Activated T-cell treated with anti-CD3 and anti-CD28 coated beads, Interleukin-2, amount 50 U/mL, for 1 hour (primary cell): ENCODE measurements around the gene WDR74.
"Not testable (repeated sequence)": the region's sequence is repeated elsewhere in the genome, so short reads cannot be mapped to it uniquely, and the experiment has no call there.

Source experiments
- DNase-seq: peaks from one replicate; pipeline ENCODE4 v3.0.0-alpha.2; 2020

The WDR74 gene

GRCh38 chr11:62840721-62841360 is 1.5 kb upstream of the WDR74 start:
- DNase-seq: peak; percentile 76

GRCh38 chr11:62835336-62835735 is 4.1 kb downstream of the WDR74 start:
- no peak for DNase-seq

DNA sequence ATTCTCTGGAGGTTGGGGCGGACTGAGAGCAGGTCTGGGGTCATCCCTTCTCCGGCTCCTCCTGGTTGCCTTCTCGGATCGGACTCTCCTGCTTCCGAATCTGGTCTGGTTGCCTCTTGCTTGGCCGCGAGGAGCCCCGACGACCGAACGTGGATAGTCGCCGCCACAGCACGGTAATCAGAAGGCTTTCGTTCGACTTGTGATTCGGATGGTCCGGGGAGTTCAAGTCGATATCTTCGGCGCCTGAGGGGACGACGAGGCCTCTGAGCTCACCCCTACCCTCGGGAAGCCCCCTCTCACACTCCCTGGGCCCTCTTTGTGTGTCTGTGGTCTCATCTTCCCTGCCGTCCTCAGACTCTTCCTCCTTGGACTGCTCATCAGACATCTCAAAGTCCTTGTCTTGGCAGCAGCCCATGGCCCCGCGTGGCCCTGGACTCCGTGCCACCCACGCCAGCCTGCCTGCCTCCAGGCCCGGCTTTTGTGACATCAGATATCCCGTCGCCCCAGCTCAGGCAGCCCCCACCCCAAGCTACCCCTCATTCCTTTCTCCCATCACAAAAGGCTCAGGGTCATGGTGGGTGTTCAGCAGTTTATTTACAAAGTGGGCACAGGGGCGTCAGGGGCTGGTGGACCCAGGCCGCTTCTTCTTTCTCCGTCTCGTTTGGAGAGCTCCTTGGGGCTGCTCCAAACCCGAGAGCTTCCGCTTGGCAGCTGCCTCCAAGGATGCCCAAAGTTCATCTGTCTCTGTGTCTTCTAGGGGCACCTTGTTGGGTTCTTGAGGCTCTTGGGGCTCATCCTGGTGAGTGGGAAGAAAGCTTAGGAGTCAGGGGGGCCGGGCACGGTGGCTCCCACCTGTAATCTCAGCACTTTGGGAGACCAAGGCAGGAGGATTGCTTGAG is 6.8 kb downstream of the WDR74 start, which contains the start of gene TEX54:
TEX54 (minus strand) TSS at position 506 of the 899 bp plus-strand sequence.
- DNase-seq: no peak

DNA sequence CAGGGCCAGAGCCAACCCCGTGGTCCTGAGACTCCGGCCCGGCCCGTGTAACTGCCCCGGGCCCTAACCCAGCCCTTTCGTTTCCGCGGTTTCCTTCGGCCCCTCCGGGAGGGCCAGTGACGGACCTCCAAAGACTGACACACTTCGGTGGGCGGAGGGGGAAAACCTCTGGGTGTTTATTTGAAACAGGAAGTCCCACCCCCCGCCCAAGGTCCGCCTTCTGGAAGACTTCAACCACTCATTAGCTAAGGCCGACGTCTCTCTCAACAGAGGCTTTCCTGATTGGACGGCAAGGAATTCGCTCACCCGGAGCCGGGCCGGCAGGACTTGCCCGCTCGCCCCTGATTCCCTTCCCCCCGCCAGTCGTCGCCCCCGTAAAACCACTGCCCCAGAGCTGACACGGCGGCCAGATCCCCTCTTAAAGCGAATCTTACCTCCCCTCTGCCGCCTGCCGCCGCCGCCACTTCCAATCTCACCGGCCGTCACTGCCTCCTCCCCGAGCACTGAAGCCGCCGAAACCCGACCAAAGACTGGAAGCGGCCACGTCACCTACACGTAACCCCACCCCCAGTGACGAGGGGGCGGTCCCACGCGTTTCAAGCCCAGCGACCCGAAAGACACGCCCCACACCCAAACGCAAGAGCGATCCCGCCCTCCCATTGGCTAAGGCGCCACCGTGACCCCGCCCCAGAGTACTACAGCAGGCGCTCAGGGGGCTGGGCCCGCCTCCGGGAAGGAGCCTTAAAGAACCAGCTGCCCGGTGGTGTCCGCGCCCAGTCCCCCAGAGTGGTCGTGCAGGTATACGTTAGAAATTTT is 7.7 kb downstream of the WDR74 start, which contains the start of gene STX5:
STX5 (minus strand) TSS at position 532 of the 816 bp plus-strand sequence. CDS start 808 bp downstream, outside the sequence.
- peak; percentile 99 for DNase-seq

- no peak for DNase-seq
These were observed 8.4 kb downstream of the WDR74 start for GRCh38 chr11:62830904-62831519.

DNA sequence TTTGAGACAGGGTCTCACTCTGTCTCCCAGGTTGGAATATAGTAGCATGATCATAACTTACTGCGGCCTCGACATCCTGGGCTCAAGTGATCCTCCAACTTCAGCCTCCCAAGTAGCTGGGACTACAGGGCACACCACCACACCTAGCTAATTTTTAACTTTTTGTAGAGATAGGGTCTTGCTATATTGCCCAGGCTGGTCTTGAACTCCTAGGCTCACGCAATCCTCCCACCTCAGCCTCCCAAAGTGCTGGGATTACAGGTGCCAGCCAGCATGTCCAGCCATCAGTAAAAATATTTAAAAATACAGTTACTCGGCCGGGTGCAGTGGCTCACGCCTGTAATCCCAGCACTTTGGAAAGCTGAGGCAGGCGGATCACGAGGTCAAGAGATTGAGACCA is 11.3 kb downstream of the WDR74 start:
- DNase-seq: not testable (repeated sequence)

- no peak for DNase-seq
These were observed 15.7 kb downstream of the WDR74 start for GRCh38 chr11:62823677-62824076.

DNA sequence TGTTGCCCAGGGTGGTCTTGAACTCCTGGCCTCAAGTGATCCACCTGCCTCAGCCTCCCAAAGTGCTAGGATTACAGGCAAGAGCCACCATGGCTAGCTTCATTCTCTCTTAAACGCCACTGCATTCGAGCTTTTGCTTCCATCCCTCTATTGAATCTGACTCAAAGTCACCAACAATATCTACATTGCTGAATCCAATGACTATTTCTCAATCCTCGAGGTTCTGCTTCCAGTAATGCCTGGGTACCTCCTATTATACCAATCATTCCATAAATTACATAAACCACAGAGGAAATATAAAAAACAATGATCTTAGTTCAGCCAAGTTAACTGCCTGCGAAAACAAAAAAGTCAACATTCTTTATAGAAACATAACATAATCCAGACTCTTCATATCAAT is 22.3 kb downstream of the WDR74 start:
- DNase-seq: no peak

DNA sequence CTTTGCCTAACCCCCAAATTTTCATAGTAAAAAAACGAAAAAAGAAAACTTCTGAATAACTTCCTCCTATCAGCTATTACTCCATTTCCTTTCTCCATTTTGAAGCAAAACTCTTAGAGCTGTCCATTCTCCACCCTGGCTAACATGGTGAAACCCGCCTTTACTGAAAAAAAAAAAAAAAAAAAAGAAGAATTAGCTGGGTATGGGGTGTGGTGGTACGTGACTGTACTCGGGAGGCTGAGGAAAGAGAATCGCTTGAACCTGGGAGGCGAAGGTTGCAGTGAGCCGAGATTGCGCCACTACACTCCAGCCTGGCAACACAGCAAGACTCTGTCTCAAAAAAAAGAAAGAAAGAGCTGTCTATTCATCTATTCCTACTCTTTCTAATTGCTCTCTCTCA is 22.8 kb downstream of the WDR74 start:
- no peak for DNase-seq

GRCh38 chr11:62811659-62812058 is 27.7 kb downstream of the WDR74 start:
- DNase-seq: no peak

GRCh38 chr11:62810748-62811147 is 28.6 kb downstream of the WDR74 start:
- no peak for DNase-seq

DNA sequence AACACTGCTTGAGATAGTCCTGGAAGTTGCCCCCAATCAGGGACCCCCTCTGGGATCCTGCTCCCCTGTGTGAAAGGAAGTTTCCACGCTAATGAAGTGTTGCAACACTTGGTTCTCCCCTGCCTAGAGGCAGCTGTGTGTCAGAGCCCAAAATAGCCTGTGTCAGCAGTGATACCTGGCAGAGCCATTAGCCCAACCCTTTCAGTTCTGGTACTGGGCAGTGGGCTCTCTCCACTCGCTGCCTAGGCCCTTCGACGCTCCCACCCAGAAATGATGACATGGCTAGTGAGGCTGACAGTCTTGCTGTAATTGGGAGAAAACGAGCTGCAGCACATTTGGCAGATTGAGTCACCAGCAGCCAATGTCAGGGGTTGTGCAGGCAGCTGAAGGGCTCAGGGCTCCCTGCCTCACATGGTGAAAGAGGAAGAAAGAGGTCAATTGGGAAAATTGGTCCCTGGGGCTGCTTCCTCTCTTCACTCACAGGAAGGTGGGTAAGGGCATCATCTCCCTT is 32.7 kb downstream of the WDR74 start:
- DNase-seq: no peak

- DNase-seq: no peak
These were observed 33.4 kb downstream of the WDR74 start for GRCh38 chr11:62805961-62806441.

- DNase-seq: peak; percentile 98
These were observed 34.1 kb downstream of the WDR74 start, which contains the start of gene NXF1 for GRCh38 chr11:62805076-62805892. TSS of gene NXF1 (minus strand) at chr11:62805440. CDS start at chr11:62805356, 84 bp downstream.

DNA sequence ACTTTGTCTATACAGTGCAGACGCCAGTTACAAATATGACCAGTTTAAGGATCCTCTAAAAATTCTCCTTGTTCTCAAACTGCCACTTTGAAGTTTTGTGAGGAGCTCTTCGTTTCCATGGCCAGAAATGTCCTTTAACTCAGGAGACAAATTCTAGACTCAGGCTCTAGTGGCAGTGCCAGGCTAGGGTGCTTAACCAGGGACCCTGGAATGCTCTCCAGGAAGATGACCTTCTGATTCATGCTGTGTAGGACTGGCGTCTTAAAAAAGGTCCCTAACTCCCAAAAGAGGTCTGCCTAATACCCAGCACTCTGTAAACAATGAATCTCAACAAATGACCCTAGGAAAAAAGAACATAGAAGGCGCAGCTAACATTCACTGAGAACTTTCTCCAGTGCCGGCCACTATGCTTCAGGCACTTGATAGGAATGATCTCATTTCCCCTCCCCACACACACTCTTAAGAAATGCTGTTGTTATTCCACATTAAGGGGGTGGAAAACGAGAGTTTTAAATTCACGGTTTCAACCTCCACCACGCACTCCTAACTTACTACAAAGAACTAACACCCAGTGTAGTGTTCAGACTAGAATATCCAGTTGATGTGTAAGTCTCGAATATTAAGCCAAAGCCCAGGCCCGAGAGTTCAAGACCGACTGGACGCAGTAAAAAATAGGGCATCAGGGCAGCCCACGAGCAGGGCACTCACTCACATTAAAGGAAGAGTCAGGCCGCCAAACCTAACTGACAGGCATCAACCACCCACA is 34.9 kb downstream of the WDR74 start:
- no peak for DNase-seq

DNA sequence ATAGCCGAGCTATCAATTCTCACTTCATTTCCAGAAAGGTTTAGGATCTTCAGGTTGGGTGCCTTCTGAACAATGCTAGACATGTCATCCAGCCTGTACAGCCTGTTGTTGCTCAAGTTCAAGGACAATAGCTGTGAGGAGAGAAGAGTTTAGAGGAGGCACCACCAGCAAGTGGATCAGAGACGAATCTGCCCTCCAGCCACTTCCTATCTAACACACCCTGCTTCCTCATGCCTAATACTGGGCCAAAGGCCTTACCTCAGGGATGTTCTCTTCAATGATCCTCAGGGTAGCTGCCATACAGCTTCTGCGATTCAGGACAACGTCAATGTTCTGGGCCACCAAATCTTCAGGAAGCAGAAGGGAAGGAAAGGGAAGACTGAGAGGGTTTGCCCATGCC is 38.3 kb downstream of the WDR74 start:
- DNase-seq: no peak

DNA sequence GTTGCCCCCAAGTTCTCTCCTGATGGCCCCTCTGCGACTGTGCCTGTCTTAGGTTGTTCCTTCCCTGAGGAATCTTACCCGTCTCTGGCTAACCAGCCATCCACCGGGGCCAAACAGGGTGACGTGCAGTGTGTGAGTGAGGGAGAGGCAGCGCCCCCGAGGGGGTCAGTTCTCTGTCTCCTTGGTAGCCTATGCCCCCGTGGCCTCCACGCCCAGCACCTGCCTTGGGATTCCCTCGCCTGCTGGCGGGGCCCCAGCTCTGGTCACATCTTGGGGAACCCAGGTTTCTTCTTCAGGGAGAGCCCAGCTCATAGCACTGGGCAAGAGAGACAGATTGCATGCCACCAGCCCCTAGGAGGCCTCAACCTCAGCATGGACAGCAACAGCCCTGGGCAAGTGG is 39.9 kb downstream of the WDR74 start:
- DNase-seq: no peak

DNA sequence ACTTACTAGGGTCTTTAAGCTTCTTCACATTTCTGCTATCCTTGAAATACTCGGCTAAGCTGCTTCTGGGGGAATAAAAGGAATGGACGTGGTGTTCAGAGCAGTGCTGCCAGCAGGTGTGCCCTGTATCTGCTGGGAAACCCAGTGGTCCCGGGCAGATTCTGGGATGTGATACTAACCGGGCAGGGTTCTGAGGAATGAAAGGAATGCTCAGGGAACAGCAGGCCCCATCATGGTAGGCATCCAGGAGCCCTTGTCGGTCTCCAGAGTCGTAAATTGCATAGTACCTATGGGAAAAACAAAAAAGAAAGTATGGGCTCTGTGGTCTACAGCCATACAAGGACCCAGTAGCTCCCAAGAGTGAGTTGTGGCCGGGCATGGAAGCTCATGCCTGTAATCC is 43.1 kb downstream of the WDR74 start:
- no peak for DNase-seq

GRCh38 chr11:62794201-62794775 is 45.1 kb downstream of the WDR74 start:
- no peak for DNase-seq

DNA sequence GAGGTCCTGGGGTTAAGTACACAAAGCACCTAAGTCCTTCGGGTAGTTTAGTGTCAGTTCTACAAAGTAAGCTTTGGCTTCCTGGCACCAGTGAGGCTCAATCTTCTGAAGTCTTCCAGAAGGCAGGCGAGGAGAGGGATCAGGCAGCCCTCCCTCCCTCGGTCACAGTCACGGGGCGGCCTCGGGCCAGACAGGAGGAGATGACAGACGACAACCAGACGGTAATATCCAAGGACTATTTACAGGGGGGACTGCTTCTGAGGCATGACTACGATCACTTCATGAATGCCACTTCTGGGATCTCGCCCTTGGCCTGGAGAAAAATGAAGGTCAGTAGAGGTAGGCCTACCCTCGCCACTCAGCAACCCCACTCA is 47.2 kb downstream of the WDR74 start:
- no peak for DNase-seq
